ENCODE measurements around the gene SPG11.
"Not testable (repeated sequence)": the region's sequence is repeated elsewhere in the genome, so short reads cannot be mapped to it uniquely, and the experiment has no call there.

Gene SPG11

DNA sequence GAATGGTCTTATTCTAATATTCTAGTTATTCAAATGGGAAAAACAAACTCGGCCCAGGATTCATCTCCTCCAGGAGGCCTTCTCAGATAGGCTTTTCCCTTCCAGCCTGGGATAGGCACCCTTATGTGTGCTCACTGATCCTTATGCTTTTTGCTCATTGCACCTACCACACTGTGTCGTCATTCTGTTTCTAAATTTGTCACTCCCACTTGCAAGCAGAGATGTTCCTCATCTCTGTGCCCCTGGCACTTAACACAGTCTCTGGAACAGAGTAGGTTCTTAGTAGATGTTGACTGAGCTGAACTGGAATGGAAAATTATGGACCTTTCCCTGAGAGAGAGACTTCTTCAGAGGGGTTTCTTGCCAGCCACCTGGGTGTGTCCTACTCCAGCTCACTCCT, 18.7 kb upstream of the SPG11 start:
- FAIRE-seq = no peak

DNA sequence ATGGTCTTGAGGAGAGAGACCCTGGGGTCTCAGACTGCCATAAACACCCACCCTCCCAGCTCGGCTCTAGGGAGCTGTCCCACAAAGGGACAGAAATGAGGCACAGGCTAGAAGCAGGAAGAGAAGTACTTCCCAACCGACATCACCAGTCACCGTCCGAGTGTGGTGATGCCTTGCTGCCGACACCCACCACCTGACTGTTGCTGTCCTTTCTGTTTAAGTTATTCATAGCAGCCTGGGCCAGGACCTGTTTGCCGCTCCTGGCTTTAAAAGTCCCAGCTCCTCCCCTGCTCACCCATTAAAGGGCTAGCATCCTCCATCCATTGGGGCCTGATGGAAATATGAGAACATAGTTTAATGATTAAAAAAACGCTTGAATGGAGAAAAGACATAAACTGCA, 13.2 kb upstream of the SPG11 start:
- FAIRE-seq = no peak

DNA sequence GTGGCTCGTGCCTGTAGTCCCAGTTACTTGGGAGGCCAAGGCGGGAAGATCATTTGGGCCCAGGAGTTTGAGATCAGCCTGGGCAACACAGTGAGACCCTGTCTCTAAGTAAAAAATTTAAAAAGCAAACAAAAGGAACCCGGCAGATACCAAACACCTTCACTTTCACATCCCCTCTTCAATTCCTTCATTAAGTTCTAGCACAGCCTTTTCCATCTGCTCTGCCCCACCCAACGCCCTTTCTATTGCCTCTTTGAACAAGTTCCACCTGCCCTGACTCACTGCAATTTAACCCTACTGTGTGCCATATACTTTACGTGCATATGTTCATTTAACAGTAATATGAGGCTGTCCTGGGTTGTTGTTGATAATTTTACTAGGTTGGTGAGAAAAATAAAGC, 12.4 kb upstream of the SPG11 start:
- no peak for FAIRE-seq

DNA sequence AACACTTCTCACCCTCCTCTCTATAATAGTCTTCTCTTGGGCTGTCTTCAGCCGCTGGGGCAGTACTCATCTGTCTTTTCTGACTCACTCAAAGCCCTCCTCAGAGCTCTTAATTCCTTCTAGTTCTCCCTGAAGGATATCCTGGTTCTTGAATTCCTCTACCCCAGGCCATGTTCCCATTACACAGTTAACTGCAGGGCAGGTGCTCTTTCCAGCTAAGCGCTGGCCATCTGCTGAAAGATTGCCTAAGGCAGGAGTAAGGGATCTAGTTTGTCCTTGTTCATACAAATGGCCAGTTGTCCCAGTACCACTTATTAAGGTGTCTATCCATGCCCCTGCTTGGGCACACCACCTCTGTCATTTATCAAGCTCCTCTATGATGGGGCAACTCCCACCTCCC, 10.2 kb upstream of the SPG11 start:
- no peak for FAIRE-seq

DNA sequence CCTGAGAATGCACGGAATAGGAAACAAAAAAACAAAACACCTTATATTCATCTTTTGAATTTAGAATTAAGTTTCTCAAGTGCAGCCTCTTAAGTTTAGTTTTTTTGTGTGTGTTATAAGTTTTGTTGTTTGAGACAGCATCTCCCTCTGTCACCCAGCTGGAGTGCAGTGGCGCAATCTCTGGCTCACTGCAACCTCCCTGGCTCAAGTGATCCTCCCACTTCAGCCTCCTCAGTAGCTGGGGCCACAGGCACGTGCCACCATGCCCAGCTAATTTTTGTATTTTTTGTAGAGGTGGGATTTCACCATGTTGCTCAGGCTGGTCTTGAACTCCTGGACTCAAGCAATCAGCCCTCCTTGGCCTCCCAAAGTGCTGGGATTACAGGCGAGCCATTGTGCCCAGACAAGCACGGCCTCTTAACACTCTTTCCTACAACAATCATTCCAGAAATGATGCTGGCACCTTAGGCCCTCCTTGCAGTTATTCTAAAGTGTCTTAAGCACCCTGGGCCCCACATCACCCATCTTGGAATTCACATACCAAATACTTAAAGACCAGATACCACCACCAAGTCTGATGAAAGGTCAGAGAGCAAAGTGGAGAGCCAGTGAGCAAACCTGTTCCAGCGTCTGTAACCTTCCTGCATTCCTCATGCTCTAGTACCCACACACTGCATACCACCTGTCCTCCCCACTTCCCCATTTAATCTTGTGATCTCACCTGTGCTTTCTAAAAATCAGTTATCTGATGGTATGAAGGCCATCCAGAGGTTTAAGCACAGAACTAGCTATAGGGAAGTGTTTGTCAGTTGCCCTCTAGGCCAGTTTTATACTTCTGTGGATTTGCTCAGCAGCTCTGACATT, 6.9 kb upstream of the SPG11 start:
- FAIRE-seq = no peak

DNA sequence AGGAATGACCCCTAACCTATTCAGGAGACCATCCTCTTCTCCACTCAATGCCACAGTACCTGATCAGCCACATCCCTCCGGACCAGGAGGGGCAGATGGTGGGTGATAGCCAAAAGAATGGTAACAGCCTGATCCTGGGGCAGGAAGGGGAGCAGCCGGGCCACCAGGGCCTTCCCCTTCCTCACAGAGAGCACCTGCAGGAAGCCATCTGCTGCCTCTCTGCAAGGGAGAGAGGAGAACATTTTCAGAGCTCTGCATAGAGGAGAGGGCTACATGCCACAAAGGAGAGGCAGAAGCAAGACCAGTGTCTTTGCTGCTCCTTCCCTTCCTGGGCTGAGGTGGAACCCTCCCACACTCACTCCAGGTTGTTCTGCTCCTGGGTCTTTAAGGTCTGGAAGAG, 5.5 kb upstream of the SPG11 start:
- no peak for FAIRE-seq

DNA sequence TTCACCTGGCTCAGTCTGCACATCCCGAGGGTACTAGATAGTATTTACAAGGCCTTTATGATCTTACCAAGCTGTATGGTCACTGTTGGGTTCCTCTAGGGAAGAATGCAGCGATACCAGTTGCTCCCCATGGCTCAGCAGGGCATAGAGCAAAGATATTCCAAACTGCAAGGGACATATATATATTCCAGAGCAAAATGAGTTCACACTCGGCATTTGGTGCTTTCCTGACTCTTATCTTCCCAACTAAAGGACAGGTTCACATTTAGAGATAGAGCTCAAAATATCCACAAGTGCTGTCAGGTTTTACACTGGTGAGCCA, 3.5 kb upstream of the SPG11 start:
- FAIRE-seq = no peak

DNA sequence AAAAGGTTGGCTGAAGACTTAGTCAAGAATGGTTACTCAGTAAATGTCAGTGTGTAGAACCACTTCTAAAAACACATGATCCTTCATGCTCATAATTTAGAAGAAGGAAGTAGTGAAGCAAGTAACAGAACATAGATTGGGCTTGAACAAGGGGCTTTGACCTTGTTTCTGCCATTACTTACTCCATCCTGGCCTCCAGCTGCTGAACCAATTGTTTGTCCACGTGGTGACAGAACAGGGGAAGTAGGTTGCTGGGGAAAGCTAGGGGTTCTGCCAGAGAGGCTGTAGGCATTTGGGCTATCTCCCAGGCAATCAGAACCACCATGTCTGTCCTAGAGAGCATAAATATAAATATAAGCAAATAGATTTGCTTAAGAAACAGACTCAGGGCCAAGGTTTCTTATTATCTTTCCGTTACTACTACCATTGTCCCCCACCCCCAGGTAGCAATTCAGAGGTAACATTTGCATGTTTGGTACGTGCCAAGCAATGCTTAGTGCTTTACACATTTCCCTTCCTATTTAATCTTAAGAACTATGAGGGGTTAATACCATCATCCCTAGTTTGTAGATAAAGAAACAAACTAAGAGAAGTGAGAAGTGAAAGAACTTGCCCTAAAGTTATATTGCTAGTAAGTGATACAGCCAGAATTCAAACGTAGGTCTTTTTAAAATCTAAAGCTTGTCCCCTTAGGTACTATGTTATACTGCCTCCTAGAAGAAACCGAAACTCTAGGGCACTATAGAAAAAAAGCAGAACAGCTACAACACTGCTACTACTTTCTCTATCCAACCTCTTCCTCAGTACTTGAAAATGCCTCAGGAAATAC, 3.0 kb upstream of the SPG11 start:
- FAIRE-seq = no peak

DNA sequence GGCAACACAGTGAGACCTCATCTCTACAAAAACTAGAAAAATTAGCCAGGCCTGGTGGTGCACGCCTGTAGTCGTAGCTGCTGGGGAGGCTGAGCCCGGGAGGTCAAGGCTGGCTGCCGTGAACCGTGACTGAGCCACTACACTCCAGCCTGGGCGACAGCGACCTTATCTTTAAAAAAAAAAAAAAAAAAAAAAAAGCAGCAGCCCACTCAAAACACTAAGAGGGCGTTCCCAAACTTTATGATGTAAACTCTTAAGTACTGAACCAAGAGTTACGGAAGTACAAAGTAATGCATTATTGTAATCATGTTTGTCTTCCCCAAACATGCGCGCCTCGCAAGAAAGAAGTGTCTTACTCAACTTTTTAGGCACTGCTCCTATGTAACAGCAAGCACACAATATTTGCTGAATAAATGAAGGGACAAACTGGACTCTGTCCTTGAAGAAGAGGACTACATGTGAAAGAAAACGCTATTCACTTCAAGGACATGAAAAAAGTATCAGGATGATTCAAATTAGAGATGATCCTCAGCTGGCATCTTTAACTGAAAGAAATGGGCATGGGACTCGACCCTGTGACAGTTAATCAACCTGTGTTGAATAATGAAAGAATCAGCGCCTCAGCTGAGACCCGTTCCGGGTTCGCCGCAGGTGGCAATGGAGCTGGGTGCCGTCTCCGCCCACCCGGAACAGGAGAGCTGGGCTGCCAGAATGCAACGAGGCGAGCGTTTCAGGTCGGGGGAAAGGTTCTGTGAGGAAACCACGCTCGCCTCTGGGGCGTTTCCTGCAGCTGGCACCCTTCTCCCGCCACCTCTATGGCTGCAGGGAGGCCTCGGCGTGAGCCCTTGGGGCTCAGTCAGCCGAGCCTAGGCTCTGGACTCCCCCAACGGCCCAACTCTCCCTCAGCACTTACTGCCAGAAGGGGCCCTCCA, 718 bp downstream of the SPG11 start:
- no peak for FAIRE-seq

DNA sequence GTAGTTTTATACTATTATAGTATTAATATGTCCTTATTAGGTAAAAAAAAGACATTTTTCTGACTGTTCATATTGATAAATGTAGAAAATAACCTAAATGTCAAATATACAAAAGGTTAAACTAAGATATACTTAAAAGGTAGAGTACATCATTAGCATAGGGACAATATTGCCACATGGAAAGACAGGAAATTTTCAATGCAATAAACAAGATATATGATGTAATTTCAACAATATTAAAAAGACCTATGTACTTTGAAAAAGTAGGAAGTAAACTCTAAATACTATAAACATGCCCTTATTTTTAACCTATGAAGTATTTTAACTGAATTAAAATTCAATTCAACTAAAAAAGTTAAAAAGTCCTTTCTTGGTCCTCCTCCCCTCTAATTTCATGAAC, 1.9 kb downstream of the SPG11 start:
- no peak for FAIRE-seq

DNA sequence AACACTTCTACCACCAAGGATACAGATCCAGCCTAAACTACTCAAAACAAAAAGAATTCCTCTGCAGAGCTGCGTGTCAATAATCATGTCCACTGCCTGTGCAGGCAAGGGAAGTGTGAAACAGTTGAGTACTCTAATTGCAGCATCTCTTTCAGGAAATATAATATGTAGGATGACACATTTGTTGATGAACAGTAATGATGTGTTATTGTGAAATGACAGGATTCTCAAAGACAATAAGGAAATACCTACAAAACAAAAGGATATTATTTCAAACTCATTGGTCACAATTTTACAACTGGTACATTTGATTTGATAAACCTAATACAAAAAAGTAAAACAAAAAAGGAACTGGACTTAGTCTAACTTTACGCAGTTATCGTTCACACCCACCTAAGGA, 4.4 kb downstream of the SPG11 start:
- FAIRE-seq = no peak

DNA sequence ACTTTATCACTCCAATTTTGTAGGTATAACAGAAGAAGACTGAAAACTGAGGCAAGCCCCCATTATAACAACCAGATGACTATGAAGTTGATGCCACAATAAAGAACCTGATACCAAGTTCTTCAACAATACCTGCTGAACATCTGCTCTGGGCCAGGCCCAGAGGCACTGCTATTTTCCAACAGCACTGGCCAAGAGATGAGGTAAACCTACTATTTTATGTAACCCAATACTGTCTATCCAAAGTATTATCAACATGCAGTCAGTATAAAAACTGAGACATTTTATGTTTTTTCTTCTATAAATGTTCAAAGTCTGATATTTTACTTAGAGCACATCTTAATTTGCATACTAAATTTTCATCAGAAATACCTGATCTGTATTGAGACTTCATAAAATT, 6.1 kb downstream of the SPG11 start:
- FAIRE-seq = no peak

DNA sequence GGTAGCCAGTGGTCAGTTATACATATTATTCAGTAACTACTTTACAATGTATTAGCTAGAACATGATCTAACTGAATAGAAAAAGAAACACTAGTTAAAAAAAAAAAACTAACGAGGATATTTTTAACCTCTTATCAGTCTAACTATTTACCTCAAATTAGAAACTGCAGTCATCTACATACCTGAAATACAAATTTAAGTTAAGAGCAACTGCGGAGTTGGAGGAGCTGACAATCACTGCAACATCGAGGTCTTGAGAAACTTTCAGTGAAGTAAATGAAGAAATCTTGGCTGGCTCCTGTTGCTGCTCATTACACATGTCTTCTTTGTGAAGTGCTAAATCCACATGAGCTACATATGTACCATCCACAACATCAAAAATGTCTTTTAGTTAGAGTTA, 6.5 kb downstream of the SPG11 start:
- FAIRE-seq = no peak

DNA sequence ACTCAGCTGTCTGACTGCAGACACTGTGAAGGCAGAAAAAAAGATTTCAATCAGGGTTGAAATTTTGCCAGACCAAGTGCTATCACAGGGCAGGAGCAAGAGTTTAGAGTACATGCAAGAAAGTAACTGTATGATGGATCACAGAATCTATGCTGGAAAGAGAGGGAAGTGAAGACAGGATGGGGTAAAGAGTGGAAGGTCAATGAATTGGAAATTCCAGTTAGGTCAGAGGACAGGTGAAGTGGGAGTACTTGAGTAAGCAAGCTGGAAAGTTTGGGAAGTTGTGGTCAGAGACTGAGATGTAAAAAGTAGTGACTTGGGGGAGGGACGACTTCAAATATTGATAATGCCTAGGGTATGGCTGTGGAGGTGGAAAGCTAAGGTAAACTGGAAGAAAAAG, 7.2 kb downstream of the SPG11 start:
- no peak for FAIRE-seq

DNA sequence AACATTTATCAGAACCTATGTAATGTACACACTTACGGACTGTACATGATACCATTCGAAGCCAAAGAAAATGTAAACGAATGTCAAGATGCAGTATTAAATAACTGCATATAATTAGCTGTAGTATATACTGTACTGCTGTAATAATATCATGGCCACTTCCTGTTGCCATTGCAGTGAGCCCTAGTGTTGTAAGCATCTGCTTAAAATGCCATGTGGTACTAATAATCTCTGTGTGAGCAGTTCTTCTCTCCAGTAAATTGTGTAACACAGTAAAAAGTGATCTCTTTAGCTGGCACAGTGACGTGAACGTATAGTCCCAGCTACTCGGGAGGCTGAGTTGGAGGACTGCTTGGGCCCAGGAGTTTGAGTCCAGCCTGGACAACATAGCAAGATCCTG, 8.6 kb downstream of the SPG11 start:
- FAIRE-seq = no peak

DNA sequence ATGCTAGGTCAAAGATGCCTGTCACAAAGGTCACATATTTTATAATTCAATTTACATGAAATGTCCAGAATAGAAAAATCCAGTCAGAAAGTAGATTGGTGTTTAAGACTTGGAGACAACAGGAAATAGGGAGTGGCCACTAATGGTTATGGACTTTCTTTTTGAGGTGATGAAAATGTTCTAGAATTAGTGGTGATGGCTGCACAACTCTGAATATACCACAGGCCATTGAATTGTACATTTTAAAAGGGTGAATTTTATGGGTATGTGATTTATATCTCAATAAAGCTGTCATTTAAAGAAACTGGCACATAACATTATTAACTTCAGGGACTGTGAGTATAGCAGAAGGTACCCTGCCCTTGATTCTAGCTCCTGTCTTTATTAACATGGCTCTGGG, 15.8 kb downstream of the SPG11 start:
- no peak for FAIRE-seq

DNA sequence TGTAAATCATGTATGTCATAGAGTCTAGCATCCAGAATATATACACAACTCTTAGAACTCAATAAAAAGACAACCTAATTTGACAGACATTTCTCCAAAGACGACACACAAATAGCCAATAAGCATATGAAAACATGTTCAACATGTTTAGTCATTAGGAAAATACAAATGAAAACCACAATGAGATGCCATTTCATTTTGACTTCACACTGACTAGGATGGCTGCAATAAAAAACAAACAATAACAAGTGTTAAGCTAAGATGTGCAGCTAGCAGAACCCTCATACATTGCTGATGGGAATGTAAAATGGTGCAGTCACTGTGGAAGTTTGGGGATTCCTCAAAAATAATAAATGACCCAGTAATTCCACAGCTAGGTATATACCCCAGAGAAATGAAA, 16.4 kb downstream of the SPG11 start:
- no peak for FAIRE-seq

DNA sequence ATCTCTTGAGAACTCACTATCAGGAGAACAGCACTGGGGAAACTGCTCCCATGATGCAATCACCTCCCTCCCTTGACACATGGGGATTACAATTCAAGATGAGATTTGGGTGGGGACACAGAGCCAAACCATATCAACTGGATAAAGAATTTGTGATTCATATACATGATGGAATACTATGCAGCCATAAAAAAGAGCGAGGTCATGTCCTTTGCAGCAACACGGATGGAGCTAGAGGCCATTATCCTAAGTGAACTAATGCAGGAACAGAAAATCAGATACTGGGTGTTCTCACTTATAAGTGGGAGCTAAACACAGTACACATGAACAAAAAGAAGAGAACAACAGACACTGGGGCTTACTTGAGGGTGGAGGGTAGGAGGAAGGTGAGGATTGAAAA, 17.0 kb downstream of the SPG11 start:
- FAIRE-seq = no peak

DNA sequence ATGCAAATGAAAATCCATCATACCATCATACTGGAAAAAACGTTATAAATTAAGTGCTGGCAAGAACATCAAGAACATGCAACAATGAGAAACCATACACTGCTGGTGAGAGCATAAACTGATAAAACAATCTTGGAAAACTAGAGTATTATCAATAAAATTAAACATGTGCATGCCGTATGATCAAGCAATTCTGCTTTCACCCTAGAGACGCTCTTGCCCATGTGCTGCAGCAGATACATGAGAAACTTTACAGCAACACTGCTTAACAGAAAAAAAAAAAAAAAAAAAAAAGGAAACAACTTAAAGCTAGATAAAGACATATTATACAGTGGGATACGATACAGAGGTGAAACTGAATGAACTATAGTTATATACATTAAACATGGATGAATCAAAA, 21.8 kb downstream of the SPG11 start:
- FAIRE-seq = no peak

DNA sequence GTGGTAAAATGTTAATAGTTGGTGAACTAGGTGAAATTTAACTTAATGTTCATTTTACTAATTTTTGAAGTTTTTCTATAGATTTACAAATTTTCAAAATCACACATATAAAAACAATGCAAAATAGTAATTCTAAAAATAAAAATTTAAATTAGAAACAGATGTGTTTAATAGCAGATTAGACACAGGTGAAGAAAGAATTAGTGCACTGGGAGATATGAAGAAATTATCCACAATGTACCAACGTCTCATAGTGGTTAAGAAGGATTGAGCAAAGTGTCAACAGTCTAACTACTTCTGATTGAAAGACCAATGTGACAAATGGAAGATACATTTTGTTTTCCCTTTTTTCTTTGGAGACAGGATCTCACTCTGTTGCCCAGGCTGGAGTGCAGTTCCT, 26.5 kb downstream of the SPG11 start:
- no peak for FAIRE-seq

DNA sequence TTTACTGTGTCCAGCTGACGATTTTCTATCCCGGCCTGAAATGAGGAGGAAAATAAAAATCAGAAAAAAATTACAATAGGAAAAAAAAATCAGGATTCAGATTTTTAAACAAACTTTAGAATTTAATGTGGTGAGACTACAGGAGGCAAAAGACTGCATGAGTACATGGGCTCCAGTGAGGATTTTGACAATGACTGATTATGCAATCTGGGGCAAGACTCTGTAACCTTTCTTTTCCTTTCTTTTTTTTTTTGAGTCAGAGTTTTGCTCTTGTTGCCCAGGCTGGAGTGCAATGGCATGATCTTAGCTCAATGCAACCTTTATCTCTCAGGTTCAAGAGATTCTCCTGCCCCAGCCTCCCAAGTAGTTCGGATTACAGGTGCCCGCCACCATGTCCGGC, 29.9 kb downstream of the SPG11 start:
- no peak for FAIRE-seq

DNA sequence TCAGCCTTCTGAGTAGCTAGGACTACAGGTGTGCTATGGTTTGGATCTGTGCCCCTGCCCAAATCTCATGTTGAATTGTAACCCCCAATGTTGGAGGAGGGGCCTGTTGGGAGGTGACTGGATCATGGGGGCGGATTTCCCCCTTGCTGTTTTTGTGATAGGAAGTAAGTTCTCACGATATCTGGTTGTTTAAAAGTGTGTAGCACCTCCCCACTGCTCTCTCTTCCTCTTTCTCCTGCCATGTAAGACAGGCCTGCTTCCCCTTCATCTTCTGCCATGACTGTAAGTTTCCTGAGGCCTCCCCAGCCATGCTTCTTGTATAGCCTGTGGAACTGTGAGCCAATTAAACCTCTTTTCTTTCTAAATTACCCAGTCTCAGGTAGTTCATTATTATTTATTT, 38.2 kb downstream of the SPG11 start:
- not testable (repeated sequence) for FAIRE-seq

DNA sequence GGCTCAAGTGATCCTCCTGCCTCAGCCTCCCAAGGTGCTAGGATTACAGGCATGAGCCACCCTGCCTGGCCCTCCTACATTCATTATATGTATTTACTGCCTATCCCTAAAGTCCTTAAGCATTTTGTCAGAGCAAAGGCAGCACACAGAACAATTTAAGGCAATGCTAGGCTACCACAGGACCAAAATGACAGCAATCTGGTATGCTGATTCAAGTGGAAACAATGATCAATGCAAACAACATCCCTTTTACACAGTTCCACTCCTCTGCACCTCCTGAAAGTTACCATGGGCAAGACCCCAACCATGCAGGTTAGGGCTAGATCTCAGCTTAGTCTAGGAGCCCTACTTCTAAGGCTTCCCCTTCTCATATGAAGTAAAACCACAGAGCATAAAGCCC, 40.3 kb downstream of the SPG11 start:
- no peak for FAIRE-seq

DNA sequence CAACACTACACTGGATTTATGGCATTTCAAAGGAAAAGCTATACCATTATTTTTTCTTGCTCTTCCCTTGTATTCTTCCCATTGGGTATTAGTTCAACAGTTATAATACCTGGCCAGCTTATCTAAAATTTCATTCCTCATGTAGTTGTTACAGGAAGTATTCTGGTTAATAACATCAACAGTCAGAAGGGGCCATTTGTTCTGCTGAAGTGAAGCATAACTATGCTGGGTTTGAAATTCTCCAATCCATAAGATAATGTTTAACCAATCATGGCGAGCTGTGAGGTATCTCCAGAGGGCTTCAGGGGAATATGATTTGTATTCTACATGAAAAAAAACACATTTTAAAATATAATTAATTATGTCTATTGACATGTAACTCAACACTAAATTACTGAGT, 43.4 kb downstream of the SPG11 start:
- FAIRE-seq = no peak

Data from G401.6 (cell line).